CD8-positive, alpha-beta memory T cell (primary cell): Measurements from ENCODE around the gene TBC1D10A. TPM values are rescaled to one million over a fixed set of nuclear protein-coding genes. Genes with fewer than 3 reads are reported as not detected.

ENCODE experiments used
- CTCF ChIA-PET: fragments of 350-600 bp; sonication (Branson Sonifier 250); formaldehyde crosslinking; loops from one replicate; lab custom pipeline; 2021; ENCODE audit warnings: antibody characterized with exemption; lab: Charles Lee
- POLR2A ChIA-PET: fragments of 350-600 bp; sonication (Branson Sonifier 250); formaldehyde crosslinking; loops from one replicate; lab custom pipeline; 2021; ENCODE audit warnings: antibody characterized with exemption; lab: Charles Lee
- DNase-seq, 5 donors: peaks; one replicate each; pipeline versions ENCODE4 v3.0.0 to v3.0.0-alpha.2; 2020 to 2022; ENCODE audit warnings: mixed read lengths in 1 of 5
- H3K27ac ChIP-seq: one replicate; pipeline ENCODE4 v1.7.0; 2013; ENCODE audit warnings: low read depth, mild to moderate bottlenecking, low read length, moderate library complexity
- H3K27me3 ChIP-seq: 2 replicates; pipeline ENCODE4 v1.7.0; 2013; ENCODE audit warnings: low read length, mild to moderate bottlenecking; ENCODE audit not compliant: insufficient read depth, poor library complexity, severe bottlenecking
- H3K36me3 ChIP-seq: 2 replicates; pipeline ENCODE4 v1.7.0; 2013; ENCODE audit warnings: mild to moderate bottlenecking, low read length, moderate library complexity; ENCODE audit not compliant: insufficient read depth
- H3K4me1 ChIP-seq: 2 replicates; pipeline ENCODE4 v1.7.0; 2013; ENCODE audit warnings: mild to moderate bottlenecking, low read length, moderate library complexity; ENCODE audit not compliant: insufficient read depth
- H3K4me3 ChIP-seq: 2 replicates; pipeline ENCODE4 v1.7.0; 2013; ENCODE audit warnings: mild to moderate bottlenecking, low read length
- H3K9me3 ChIP-seq: 2 replicates; pipeline ENCODE4 v1.7.0; 2013; ENCODE audit warnings: mild to moderate bottlenecking, low read length
- H3K27ac Mint-ChIP-seq, 8 donors: one replicate each; pipeline ENCODE4 v1.8.0; 2020 to 2021; ENCODE audit warnings: mixed read lengths in 8 of 8, mild to moderate bottlenecking in 6 of 8, inconsistent platforms in 3 of 8, moderate library complexity in 3 of 8
- H3K27me3 Mint-ChIP-seq, 2 donors: one replicate each; pipeline ENCODE4 v1.8.0; 2020 to 2021; ENCODE audit warnings: mixed read lengths in 2 of 2, mild to moderate bottlenecking in 1 of 2, moderate library complexity in 1 of 2
- H3K36me3 Mint-ChIP-seq, 3 donors: one replicate each; pipeline ENCODE4 v1.8.0; 2020 to 2021; ENCODE audit warnings: mixed read lengths in 3 of 3, inconsistent platforms in 1 of 3, mild to moderate bottlenecking in 1 of 3
- H3K4me1 Mint-ChIP-seq, 3 donors: one replicate each; pipeline ENCODE4 v1.8.0; 2020 to 2021; ENCODE audit warnings: mixed read lengths in 3 of 3, inconsistent platforms in 1 of 3, mild to moderate bottlenecking in 1 of 3
- H3K4me3 Mint-ChIP-seq, 7 donors: one replicate each; pipeline ENCODE4 v1.8.0; 2020 to 2021; ENCODE audit warnings: mixed read lengths in 7 of 7, mild to moderate bottlenecking in 6 of 7, moderate library complexity in 4 of 7, inconsistent platforms in 2 of 7
- H3K9me3 Mint-ChIP-seq, 5 donors: one replicate each; pipeline ENCODE4 v1.8.0; 2020 to 2022; ENCODE audit warnings: mixed read lengths in 5 of 5, mild to moderate bottlenecking in 3 of 5, moderate library complexity in 2 of 5, inconsistent platforms in 1 of 5
- polyA plus RNA-seq: library from polyadenylated mRNA; unstranded; fragments of 300-500 nt; fragmentation: Illumina TruSeq; gene quantifications from one replicate; pipeline ENCODE4 v1.2.3, GENCODE V29; 2021
- total RNA-seq, 2 experiments: library from RNA; stranded (reverse); gene quantifications; one replicate each; pipeline ENCODE4 v1.2.3, GENCODE V29; 2021

TBC1D10A gene
- total and polyA plus RNA-seq, 3 experiments from 2014 or later: 14.7 to 55.2 (median 17.3) TPM

GRCh38 chr22:30317778-30318177 is 9.0 kb downstream of the TBC1D10A start:
- CTCF ChIA-PET: interaction anchor here (1.4 to 4.7 kb wide), 2 partner anchors 9 to 29 kb away, joined by 6 to 26 read pairs; partner anchors contain the start of genes CASTOR1 and TBC1D10A
- Mint-ChIP-seq H3K27me3 (no peaks in the 10 kb centered on the region), H3K4me1 (peaks cover 89 to 95% (median 94%) of the 10 kb centered on the region in 3 donors), H3K27ac (peak overlapping the region in 7 of 8 donors; percentile 42 to 80 (median 74)), H3K36me3 (peaks cover 0 to 44% (median 11%) of the 10 kb centered on the region in 3 donors), H3K9me3 (no peaks in the 10 kb centered on the region), H3K4me3 (peak overlapping the region in 3 of 7 donors; percentile 44 to 49 (median 48))
- no peak overlapping the region for H3K4me3 ChIP-seq
- peaks cover 100% of the 10 kb centered on the region for H3K4me1 ChIP-seq
- no peaks in the 10 kb centered on the region for H3K9me3 ChIP-seq
- H3K36me3 ChIP-seq: peaks cover 13% of the 10 kb centered on the region
- H3K27ac ChIP-seq: no peak overlapping the region
- POLR2A ChIA-PET: no interaction called here
- H3K27me3 ChIP-seq: no peaks in the 10 kb centered on the region
- DNase-seq: no peak

GRCh38 chr22:30315962-30316576 is 10.7 kb downstream of the TBC1D10A start:
- CTCF ChIA-PET: interaction anchor here (1.8 to 4.7 kb wide), 2 partner anchors 28 to 71 kb away, joined by 3 to 26 read pairs; partner anchors contain the start of gene CASTOR1
- H3K36me3 ChIP-seq: peaks cover 13% of the 10 kb centered on the region
- H3K27me3 ChIP-seq: no peaks in the 10 kb centered on the region
- H3K4me3 ChIP-seq: peak overlapping the region; percentile 6
- H3K9me3 ChIP-seq: no peaks in the 10 kb centered on the region
- POLR2A ChIA-PET: no interaction called here
- peaks cover 0 to 1% of the 10 kb centered on the region in 2 donors for H3K27me3 Mint-ChIP-seq
- no peak for DNase-seq
- H3K27ac Mint-ChIP-seq: peak overlapping the region; percentile 67 to 92 (median 86)
- peaks cover 0 to 39% (median 14%) of the 10 kb centered on the region in 3 donors for H3K36me3 Mint-ChIP-seq
- no peaks in the 10 kb centered on the region for H3K9me3 Mint-ChIP-seq
- H3K27ac ChIP-seq: no peak overlapping the region
- H3K4me1 Mint-ChIP-seq: peaks cover 95 to 100% (median 98%) of the 10 kb centered on the region in 3 donors
- peak overlapping the region in 6 of 7 donors; percentile 36 to 71 (median 48) for H3K4me3 Mint-ChIP-seq
- H3K4me1 ChIP-seq: peaks cover 100% of the 10 kb centered on the region

- no peaks in the 10 kb centered on the region for H3K27me3 ChIP-seq
- POLR2A ChIA-PET: interaction anchor here (1.0 to 2.6 kb wide), 3 partner anchors 10 to 12 kb away, joined by 3 to 10 read pairs (median 5); partner anchors contain the start of gene TBC1D10A
- H3K27ac Mint-ChIP-seq: peak overlapping the region; percentile 26 to 96 (median 88)
- H3K4me1 Mint-ChIP-seq: peaks cover 95 to 100% (median 98%) of the 10 kb centered on the region in 3 donors
- peaks cover 7% of the 10 kb centered on the region for H3K36me3 ChIP-seq
- DNase-seq: peak in 4 of 5 donors; percentile 24 to 65 (median 44)
- no peak overlapping the region for H3K4me3 ChIP-seq
- peak overlapping the region in 4 of 7 donors; percentile 8 to 65 (median 25) for H3K4me3 Mint-ChIP-seq
- H3K36me3 Mint-ChIP-seq: peaks cover 0 to 31% (median 14%) of the 10 kb centered on the region in 3 donors
- no peak overlapping the region for H3K27ac ChIP-seq
- H3K9me3 Mint-ChIP-seq: no peaks in the 10 kb centered on the region
- no peaks in the 10 kb centered on the region for H3K9me3 ChIP-seq
- CTCF ChIA-PET: interaction anchor here (1.2 to 4.7 kb wide), 3 partner anchors 12 to 207 kb away, joined by 3 to 26 read pairs (median 3); partner anchors contain the start of gene CASTOR1
- H3K27me3 Mint-ChIP-seq: peaks cover 0 to 1% of the 10 kb centered on the region in 2 donors
- H3K4me1 ChIP-seq: peaks cover 100% of the 10 kb centered on the region
These were observed 11.8 kb downstream of the TBC1D10A start for GRCh38 chr22:30314915-30315314.

- Histone ChIP-seq H3K4me1 (peaks cover 100% of the 10 kb centered on the region), H3K9me3 (no peaks in the 10 kb centered on the region), H3K36me3 (no peaks in the 10 kb centered on the region), H3K27ac (no peak overlapping the region), H3K27me3 (no peaks in the 10 kb centered on the region), H3K4me3 (no peak overlapping the region)
- POLR2A ChIA-PET: interaction anchor here (0.6 to 2.6 kb wide), 7 partner anchors 9 to 288 kb away, joined by 3 to 13 read pairs (median 6); partner anchors contain the start of genes CASTOR1 and TBC1D10A
- H3K9me3 Mint-ChIP-seq: no peaks in the 10 kb centered on the region
- H3K27ac Mint-ChIP-seq: peak overlapping the region; percentile 26 to 96 (median 88)
- CTCF ChIA-PET: interaction anchor here (1.2 to 4.7 kb wide), 5 partner anchors 11 to 206 kb away, joined by 3 to 26 read pairs (median 3); partner anchors contain the start of genes CASTOR1 and TBC1D10A
- H3K36me3 Mint-ChIP-seq: peaks cover 0 to 20% (median 10%) of the 10 kb centered on the region in 3 donors
- peak overlapping the region in 5 of 7 donors; percentile 9 to 68 (median 24) for H3K4me3 Mint-ChIP-seq
- H3K4me1 Mint-ChIP-seq: peaks cover 95 to 100% (median 98%) of the 10 kb centered on the region in 3 donors
- peaks cover 0 to 1% of the 10 kb centered on the region in 2 donors for H3K27me3 Mint-ChIP-seq
- DNase-seq: no peak
These were observed 13.0 kb downstream of the TBC1D10A start for GRCh38 chr22:30313527-30314363.

GRCh38 chr22:30312053-30312452 is 14.7 kb downstream of the TBC1D10A start:
- Mint-ChIP-seq H3K4me3 (peak overlapping the region in 6 of 7 donors; percentile 3 to 65 (median 34)), H3K27me3 (peaks cover 0 to 1% of the 10 kb centered on the region in 2 donors), H3K36me3 (peaks cover 0 to 8% (median 8%) of the 10 kb centered on the region in 3 donors), H3K27ac (peak overlapping the region; percentile 80 to 96 (median 92)), H3K9me3 (no peaks in the 10 kb centered on the region), H3K4me1 (peaks cover 96 to 100% (median 98%) of the 10 kb centered on the region in 3 donors)
- ChIA-PET CTCF (interaction anchor here (1.3 kb wide), 1 partner anchor 23 kb away, joined by 4 read pairs; the partner anchor contains the start of gene CASTOR1), POLR2A (interaction anchor here (1.1 to 2.0 kb wide), 2 partner anchors 15 to 44 kb away, joined by 3 to 13 read pairs; partner anchors contain the start of genes CCDC157, SF3A1 and TBC1D10A)
- H3K9me3 ChIP-seq: no peaks in the 10 kb centered on the region
- no peak for DNase-seq
- H3K27ac ChIP-seq: peak overlapping the region; percentile 13
- peaks cover 100% of the 10 kb centered on the region for H3K4me1 ChIP-seq
- H3K36me3 ChIP-seq: no peaks in the 10 kb centered on the region
- H3K4me3 ChIP-seq: peak overlapping the region; percentile 27
- no peaks in the 10 kb centered on the region for H3K27me3 ChIP-seq

- Mint-ChIP-seq H3K4me1 (peaks cover 98 to 100% (median 98%) of the 10 kb centered on the region in 3 donors), H3K36me3 (peaks cover 0 to 8% (median 6%) of the 10 kb centered on the region in 3 donors), H3K27ac (peak overlapping the region; percentile 57 to 99 (median 94)), H3K27me3 (peaks cover 0 to 1% of the 10 kb centered on the region in 2 donors), H3K9me3 (no peaks in the 10 kb centered on the region), H3K4me3 (peak overlapping the region; percentile 17 to 87 (median 60))
- CTCF ChIA-PET: interaction anchor here (0.6 to 8.6 kb wide), 8 partner anchors 11 to 76 kb away, joined by 3 to 98 read pairs (median 4); partner anchors contain the start of genes CASTOR1, RNF215 and TBC1D10A
- Histone ChIP-seq H3K4me1 (peaks cover 99% of the 10 kb centered on the region), H3K27me3 (no peaks in the 10 kb centered on the region), H3K36me3 (no peaks in the 10 kb centered on the region), H3K27ac (no peak overlapping the region), H3K4me3 (peak overlapping the region; percentile 29), H3K9me3 (no peaks in the 10 kb centered on the region)
- no peak for DNase-seq
- POLR2A ChIA-PET: interaction anchor here (0.9 to 2.1 kb wide), 3 partner anchors 8 to 22 kb away, joined by 3 to 6 read pairs (median 3); partner anchors contain the start of genes CASTOR1 and TBC1D10A
These were observed 15.6 kb downstream of the TBC1D10A start for GRCh38 chr22:30310881-30311771.
